GM21576 (cell line): ENCODE results near the gene CSTF1.

Experiments used
- ATAC-seq: cut with Tn5 transposase; IDR thresholded peaks from one replicate; pipeline ENCODE4 v1.9.1; 2021; ENCODE audit warnings: mild to moderate bottlenecking, moderate library complexity; ENCODE audit not compliant: unreplicated experiment

CSTF1 gene

DNA sequence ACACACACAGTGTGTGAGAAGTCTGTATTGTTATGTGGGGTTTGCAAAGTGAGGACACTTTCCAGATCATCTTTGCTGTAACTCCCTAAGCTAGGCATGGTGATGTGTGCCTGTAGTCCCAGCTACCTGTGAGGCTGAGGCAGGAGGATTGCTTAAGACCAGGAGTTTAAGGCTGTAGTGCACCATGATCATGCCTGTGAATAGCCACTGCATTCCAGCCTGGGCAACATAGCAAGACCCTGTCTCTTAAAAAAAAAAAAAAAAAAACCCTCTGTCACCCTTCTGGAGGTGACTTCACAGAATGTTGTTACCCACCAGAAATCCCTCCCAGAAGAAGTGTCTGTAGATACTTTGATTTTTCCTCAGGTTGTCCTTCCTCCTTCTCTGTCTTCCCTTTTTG, 34.5 kb downstream of the CSTF1 start:
- ATAC-seq = no peak

GRCh38 chr20:56427797-56428196, 35.4 kb downstream of the CSTF1 start:
- ATAC-seq = no peak

DNA sequence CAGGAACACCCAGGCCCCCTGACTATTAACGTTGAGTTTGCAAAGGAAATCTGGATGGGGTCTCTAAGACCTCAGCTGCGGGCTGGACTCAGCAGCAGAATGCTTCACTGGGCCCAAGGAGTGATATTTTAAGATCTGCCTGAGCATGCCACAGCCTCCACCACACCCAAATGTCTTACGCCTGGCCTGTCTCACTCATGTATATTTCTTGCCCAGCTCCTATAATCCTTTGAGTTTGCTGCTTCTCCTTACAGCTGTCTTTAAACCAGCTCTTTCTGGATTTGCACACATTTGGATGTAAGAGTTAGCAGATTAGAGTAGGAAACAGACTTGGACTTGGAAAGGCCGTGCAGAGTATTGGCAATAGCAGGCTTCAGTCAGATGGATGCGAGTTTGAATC, 36.0 kb downstream of the CSTF1 start:
- no peak for ATAC-seq

GRCh38 chr20:56428881-56429280, 36.4 kb downstream of the CSTF1 start:
- ATAC-seq = no peak

GRCh38 chr20:56429502-56429901, 37.1 kb downstream of the CSTF1 start:
- no peak for ATAC-seq

DNA sequence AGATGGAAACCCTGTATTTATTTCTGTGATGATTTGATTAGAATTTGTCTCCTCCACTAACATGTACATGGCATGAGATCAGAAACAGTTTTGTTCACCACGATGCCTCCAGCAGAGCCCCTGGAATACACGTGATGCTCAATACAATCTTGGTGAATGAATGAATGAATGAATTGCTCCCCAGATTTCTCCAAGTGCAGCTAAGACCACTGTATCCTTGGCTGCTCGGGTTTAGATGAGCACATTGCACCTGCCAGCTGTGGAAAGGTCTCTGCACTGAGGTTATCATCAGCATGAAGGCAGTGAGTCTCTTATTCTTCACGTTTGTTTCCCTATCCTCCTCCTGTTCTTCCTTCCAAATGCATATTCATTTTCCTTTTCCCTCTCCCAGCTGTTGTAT, 37.5 kb downstream of the CSTF1 start:
- ATAC-seq = no peak

DNA sequence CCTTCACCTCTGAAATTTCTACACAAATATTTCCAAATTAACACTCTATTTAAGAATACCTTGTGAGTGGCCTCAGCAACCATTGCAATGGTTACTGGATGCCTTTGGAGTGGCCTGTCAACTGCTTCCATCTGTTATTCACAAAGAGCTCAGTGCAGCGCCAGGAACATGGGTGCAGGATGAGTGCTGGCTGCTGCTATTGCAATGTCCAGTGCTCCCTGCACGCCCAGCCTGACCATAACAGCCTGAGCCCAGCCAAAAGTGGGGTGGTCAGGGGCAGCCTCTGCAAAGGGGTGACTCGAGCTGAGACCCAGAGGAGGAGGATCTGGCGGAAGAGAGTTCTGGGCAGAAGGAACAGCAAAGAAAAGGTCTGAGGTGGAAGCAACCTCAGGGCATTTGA, 38.0 kb downstream of the CSTF1 start:
- ATAC-seq = no peak

- no peak for ATAC-seq
These were observed 38.5 kb downstream of the CSTF1 start for GRCh38 chr20:56430957-56431356.

GRCh38 chr20:56431471-56431870, 39.0 kb downstream of the CSTF1 start:
- no peak for ATAC-seq

- no peak for ATAC-seq
These were observed 40.9 kb downstream of the CSTF1 start for GRCh38 chr20:56433221-56433879.

- ATAC-seq = no peak
These were observed 41.4 kb downstream of the CSTF1 start for GRCh38 chr20:56433880-56434255.

DNA sequence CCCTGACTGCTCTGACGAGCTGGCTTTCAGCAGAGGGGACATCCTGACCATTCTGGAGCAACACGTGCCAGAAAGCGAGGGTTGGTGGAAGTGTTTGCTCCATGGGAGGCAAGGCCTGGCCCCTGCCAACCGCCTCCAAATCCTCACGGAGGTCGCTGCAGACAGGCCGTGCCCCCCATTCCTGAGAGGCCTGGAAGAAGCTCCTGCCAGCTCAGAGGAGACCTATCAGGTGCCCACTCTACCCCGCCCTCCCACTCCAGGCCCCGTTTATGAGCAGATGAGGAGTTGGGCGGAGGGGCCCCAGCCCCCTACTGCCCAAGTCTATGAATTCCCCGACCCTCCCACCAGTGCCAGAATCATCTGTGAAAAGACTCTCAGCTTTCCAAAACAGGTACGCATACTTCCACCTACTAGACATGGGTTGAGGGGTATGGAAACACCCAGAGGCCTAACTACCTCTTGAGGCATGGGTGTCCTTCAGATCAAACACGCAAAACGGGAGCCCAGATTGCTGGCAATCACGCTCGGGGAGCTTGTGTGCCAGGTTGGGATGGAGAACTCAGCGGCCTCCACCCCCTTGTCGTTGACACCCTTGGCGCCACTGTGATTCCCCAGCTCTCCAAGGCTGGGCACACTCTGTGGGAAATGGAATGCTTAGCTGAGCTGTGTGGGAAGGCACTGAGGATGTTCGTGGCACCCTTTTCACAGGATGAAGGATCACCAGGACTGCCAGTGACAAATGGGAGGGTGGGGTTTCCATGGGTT, 44.9 kb downstream of the CSTF1 start:
- ATAC-seq = no peak

GRCh38 chr20:56438284-56438683, 45.8 kb downstream of the CSTF1 start:
- ATAC-seq = no peak

DNA sequence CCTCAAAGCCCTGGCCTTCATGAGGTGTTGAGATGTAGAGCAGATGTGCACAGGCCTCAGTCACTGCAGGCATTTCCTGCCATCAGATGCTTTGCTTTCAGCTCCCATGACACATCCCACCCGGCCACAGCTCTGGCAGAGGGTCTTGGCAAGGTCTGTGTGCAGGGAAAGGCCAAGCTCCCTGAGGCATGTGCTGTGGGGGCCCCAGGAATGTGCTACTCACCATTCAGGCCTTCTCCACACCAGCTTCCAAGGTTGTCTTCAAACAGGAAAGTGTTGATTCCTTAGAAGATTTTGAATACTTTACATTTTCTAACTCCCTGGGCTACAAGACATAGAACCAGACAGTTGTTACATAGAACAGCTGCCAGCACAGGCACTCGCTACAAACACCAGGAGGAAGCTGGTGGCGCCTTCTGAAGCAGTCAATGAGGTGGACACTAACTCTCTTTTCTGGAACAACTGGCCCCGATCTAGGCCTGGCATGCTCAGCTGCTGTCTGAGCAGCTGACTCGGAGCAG, 47.4 kb downstream of the CSTF1 start:
- ATAC-seq = no peak

DNA sequence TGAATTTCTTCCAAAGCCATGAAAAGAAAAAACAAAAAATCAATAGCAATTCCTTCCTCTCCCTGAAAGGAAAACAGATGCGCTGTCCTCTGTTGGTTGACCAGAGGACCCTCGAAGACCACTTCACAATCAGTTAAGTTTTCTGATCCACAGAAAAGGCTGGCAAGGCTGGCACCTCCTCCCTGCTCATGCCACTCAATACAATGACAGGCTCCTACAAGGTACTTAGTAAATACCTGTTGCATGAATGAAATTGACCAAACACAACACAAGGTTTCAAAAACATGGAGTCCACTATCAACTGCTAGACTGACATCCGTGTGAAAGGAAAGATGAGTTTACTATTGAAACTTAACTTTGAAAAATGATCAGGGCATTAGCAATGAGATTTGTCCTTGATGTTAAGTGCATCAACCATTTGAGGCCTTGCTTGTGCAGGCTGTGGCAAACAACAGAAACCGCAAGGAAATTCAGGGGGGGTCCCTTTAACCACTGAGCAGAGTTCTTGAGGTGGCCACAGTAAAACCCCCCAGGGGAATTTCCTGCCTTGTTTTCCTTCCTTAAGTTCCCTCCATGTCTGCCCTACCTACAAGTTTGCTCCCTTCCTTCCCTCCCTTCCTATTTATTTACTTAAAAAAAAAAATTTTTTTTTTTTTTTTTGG, 48.0 kb downstream of the CSTF1 start:
- ATAC-seq = peak; percentile 59

DNA sequence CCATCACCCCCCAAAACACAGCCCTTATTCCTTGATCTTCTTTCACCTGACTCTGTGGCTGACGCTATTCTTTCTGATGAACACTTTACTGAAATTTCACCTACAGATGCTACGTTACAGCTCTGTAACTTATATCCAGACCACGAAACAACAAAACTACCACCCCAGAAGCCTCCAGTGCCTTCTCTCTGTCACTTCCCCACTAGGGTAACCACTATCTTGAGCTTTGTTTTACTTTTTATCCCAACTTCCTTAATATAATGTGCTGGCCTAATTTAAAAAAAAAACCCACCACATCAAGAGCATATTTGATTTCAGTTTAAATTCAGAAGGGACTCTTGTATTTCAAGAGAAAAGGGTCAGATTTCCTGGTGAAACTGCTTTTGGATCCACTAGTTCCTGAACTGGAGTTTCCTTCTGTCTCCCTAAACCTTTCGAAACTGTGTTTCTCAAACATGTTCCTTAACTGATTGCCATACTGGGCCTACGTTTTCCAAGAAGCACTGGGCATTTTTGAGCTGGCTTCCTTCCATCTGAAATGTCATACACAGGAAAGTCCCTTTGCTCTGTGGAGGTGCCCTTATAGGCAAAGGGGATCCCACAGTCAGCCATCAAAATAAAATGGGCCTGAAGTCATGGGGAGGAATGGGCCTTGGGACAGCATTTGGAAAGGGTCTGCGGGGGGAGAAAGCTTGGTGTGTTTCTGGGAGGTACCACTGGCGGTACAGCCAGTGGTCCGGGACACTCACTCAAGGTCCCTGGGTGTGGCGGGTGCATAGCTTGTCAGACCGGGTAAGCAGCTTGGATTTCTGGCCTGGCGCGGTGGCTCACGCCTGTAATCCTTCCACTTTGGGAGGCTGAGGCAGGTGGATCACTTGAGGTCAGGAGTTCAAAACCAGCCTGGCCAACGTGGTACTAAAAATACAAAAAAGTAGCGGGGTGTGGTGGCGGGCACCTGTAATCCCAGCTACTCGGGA, 50.2 kb downstream of the CSTF1 start:
- no peak for ATAC-seq

DNA sequence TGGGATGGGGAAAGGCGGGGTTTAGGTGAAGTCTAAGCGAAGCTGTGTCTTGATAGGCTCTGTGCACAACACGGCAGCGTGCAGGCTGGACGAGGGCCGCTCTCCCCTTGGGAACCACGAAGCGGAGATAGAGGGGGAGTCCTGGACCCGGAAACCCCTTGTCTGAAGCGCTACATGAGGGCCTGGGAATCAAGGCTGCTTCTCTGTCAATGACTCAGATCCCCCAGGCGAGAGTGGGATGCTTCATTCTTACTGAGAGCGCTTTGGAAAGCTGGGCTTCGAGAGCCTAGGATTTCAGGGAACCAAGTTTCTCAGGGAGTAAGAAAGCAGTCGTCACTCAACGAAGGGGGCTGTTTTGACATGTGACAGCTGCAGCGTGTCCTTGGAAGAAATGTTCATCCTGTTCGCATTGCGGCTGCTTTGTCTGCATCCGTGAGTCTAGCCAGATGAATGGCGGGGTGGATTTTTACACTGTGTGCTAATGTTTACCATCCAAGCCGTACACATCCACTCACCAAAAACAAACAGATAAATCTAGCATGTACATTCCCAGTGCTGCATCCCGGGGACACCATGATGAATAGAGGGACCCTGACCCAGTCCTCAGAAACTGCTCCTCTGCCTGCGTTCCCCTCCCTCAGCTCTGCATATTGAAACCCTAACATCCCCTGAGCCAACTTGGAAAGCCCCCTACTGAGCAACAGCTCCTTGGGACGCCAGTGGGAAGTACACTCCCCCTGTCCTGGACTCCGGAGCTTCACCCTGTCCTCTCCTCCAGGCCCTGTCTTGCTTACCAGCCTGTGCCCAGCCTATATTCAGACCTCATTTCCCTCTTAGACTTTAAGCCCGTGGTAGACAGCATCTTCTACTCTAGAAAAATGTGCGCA, 51.5 kb downstream of the CSTF1 start:
- no peak for ATAC-seq

- ATAC-seq = no peak
These were observed 52.7 kb downstream of the CSTF1 start for GRCh38 chr20:56445130-56445529.

DNA sequence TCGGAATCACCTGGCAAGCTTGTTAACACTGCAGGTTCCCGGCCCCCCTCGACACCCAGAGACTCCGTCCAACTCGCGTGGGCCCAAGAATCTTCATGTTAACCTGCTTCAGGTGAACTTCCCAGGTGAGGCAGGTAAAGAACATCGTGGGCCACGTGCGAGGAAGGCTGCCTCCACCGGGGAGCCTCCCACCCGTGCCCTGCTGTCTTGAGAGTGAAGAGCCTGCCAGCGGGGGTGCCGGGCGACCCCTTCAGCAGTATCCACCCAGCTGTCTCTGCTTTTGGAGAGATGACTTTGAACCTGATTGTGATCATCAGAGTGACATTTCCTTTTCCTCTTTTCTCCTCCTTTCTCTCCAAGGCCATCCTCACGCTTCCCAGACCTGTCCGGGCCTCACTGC, 53.1 kb downstream of the CSTF1 start:
- ATAC-seq = no peak

GRCh38 chr20:56447227-56447626, 54.8 kb downstream of the CSTF1 start:
- no peak for ATAC-seq
